IMR-90 (cell line): Measurements from ENCODE around the gene FAM20A. TPM values are rescaled to one million over a fixed set of nuclear protein-coding genes. Genes with fewer than 3 reads are reported as not detected.

Source experiments
- ATAC-seq: fragments of 200-7000 bp; cut with Tn5 transposase; 2 replicates; pipeline ENCODE4 v1.9.1; 2020; ENCODE audit warnings: low read depth, mild to moderate bottlenecking, moderate library complexity
- BruUV-seq: library from RNA; stranded (reverse); fragments of 400-500 nt; replicated peaks from 2 replicates; lab custom pipeline; 2021; lab: Mats Ljungman, UMichigan
- CTCF ChIA-PET: fragments of 300-600 bp; formaldehyde crosslinking; extraction: SDS; loops from one replicate; lab custom pipeline; 2021; ENCODE audit warnings: antibody characterized with exemption; lab: Yijun Ruan, JAX
- POLR2A ChIA-PET: fragments of 300-600 bp; sonication (Branson Sonifier 250); formaldehyde crosslinking; loops from one replicate; lab custom pipeline; 2022; ENCODE audit warnings: antibody characterized with exemption; ENCODE audit not compliant: unreplicated experiment; lab: Charles Lee
- DNase-seq: peaks from one replicate; pipeline ENCODE4 v3.0.0; 2013
- H2AFZ ChIP-seq: replicated peaks from 2 replicates; pipeline ENCODE3; 2013; ENCODE audit warnings: low read length, mild to moderate bottlenecking; ENCODE audit not compliant: poor library complexity
- H2AK5ac ChIP-seq: 2 replicates; pipeline ENCODE4 v1.6.1; 2013; ENCODE audit warnings: low read depth, low read length, inconsistent platforms
- H2AK9ac ChIP-seq: replicated peaks from 2 replicates; pipeline ENCODE3; 2013; ENCODE audit warnings: mild to moderate bottlenecking, low read depth, low read length, moderate library complexity; ENCODE audit not compliant: poor library complexity
- H2BK120ac ChIP-seq: 2 replicates; pipeline ENCODE4 v1.6.1; 2013; ENCODE audit warnings: low read depth, low read length, inconsistent platforms
- H2BK15ac ChIP-seq: 3 replicates; pipeline ENCODE4 v1.6.1; 2013; ENCODE audit warnings: low read depth, low read length, inconsistent platforms
- H2BK20ac ChIP-seq: 2 replicates; pipeline ENCODE4 v1.6.1; 2013; ENCODE audit warnings: low read depth, mild to moderate bottlenecking, inconsistent platforms, low read length, moderate library complexity
- H2BK5ac ChIP-seq: 2 replicates; pipeline ENCODE4 v1.6.1; 2013; ENCODE audit warnings: mild to moderate bottlenecking, low read depth, low read length, inconsistent platforms; ENCODE audit not compliant: poor library complexity, severe bottlenecking
- H3K14ac ChIP-seq: replicated peaks from 2 replicates; pipeline ENCODE4 v1.6.1; 2013; ENCODE audit warnings: low read depth, low read length, inconsistent platforms
- H3K18ac ChIP-seq: 2 replicates; pipeline ENCODE4 v1.6.1; 2013; ENCODE audit warnings: low read depth, low read length, control low read depth
- H3K23ac ChIP-seq: 2 replicates; pipeline ENCODE4 v1.6.1; 2013; ENCODE audit warnings: low read depth, low read length, inconsistent platforms
- H3K27ac ChIP-seq: 2 replicates; pipeline ENCODE4 v1.5.1; 2013; ENCODE audit warnings: mild to moderate bottlenecking, control low read depth, low read length; ENCODE audit not compliant: insufficient read depth
- H3K27me3 ChIP-seq: 2 replicates; pipeline ENCODE4 v1.6.1; 2013; ENCODE audit warnings: low read length; ENCODE audit not compliant: control insufficient read depth, insufficient read depth
- H3K36me3 ChIP-seq: 2 replicates; pipeline ENCODE4 v1.6.1; 2013; ENCODE audit warnings: low read length, mixed read lengths; ENCODE audit not compliant: control insufficient read depth, insufficient read depth
- H3K4ac ChIP-seq: 2 replicates; pipeline ENCODE4 v1.6.1; 2013; ENCODE audit warnings: low read depth, low read length, inconsistent platforms
- H3K4me1 ChIP-seq: 2 replicates; pipeline ENCODE4 v1.6.1; 2013; ENCODE audit warnings: low read length, mixed read lengths; ENCODE audit not compliant: control insufficient read depth, insufficient read depth
- H3K4me2 ChIP-seq: 2 replicates; pipeline ENCODE4 v1.6.1; 2013; ENCODE audit warnings: low read depth, mild to moderate bottlenecking, control low read depth, low read length, moderate library complexity
- H3K4me3 ChIP-seq: 2 replicates; pipeline ENCODE4 v1.5.1; 2013; ENCODE audit warnings: low read depth, mild to moderate bottlenecking, control low read depth, low read length, moderate library complexity; ENCODE audit not compliant: insufficient read depth
- H3K56ac ChIP-seq: 2 replicates; pipeline ENCODE4 v1.6.1; 2013; ENCODE audit warnings: low read length, inconsistent platforms; ENCODE audit not compliant: insufficient read depth; ENCODE audit errors: extremely low read depth
- H3K79me1 ChIP-seq, 2 experiments: 2 replicates each; pipeline ENCODE4 v1.6.1; 2013; ENCODE audit warnings: low read length in 2 of 2, inconsistent platforms in 1 of 2, low read depth in 1 of 2
- H3K9ac ChIP-seq: 2 replicates; pipeline ENCODE4 v1.6.1; 2013; ENCODE audit warnings: low read depth, low read length, control low read depth
- H3K9me1 ChIP-seq: 2 replicates; pipeline ENCODE4 v1.6.1; 2013; ENCODE audit warnings: low read length, inconsistent platforms; ENCODE audit not compliant: insufficient read depth
- H3K9me3 ChIP-seq: 2 replicates; pipeline ENCODE4 v1.6.1; 2013; ENCODE audit warnings: low read length; ENCODE audit not compliant: control insufficient read depth, insufficient read depth
- H4K20me1 ChIP-seq: 2 replicates; pipeline ENCODE4 v1.6.1; 2013; ENCODE audit warnings: low read length, inconsistent platforms; ENCODE audit not compliant: insufficient read depth
- H4K5ac ChIP-seq: 2 replicates; pipeline ENCODE4 v1.6.1; 2013; ENCODE audit warnings: mild to moderate bottlenecking, low read depth, low read length, control low read depth
- H4K8ac ChIP-seq, 2 experiments: 2 replicates each; pipeline ENCODE4 v1.6.1; 2013; ENCODE audit warnings: low read depth in 2 of 2, low read length in 2 of 2, control low read depth in 1 of 2, inconsistent platforms in 1 of 2
- H4K91ac ChIP-seq: 2 replicates; pipeline ENCODE4 v1.6.1; 2013; ENCODE audit warnings: low read depth, low read length, inconsistent platforms; ENCODE audit not compliant: insufficient read depth
- BHLHE40 ChIP-seq: fragments of 150-350 bp; IDR thresholded peaks from 2 replicates; pipeline ENCODE4 v1.6.1; 2016; ENCODE audit warnings: mild to moderate bottlenecking, low read depth, low read length
- CEBPB ChIP-seq: IDR thresholded peaks from 2 replicates; pipeline ENCODE4 v1.6.1; 2012; ENCODE audit warnings: low read depth, low read length, improper control_type of control experiment
- ELK1 ChIP-seq: fragments of 150-350 bp; IDR thresholded peaks from 2 replicates; pipeline ENCODE4 v1.6.1; 2016; ENCODE audit warnings: low read depth, mild to moderate bottlenecking, low read length, moderate library complexity, borderline replicate concordance
- FOS ChIP-seq: fragments of 150-350 bp; IDR thresholded peaks from 2 replicates; pipeline ENCODE4 v1.6.1; 2016; ENCODE audit warnings: low read depth, low read length
- MAFK ChIP-seq: IDR thresholded peaks from 2 replicates; pipeline ENCODE4 v1.6.1; 2012; ENCODE audit warnings: low read depth, low read length, improper control_type of control experiment
- NFE2L2 ChIP-seq: fragments of 150-350 bp; IDR thresholded peaks from 2 replicates; pipeline ENCODE4 v1.6.1; 2016; ENCODE audit warnings: low read depth, mild to moderate bottlenecking, low read length
- POLR2A ChIP-seq: IDR thresholded peaks from 2 replicates; pipeline ENCODE4 v1.6.1; 2012; ENCODE audit warnings: mild to moderate bottlenecking, low read depth, low read length
- WGBS, 2 experiments: methylation state at CpG; one replicate each; pipeline versions ENCODE4 v1.1.5 to v1.1.7; 2013; ENCODE audit warnings: missing lambda C conversion rate in 2 of 2; ENCODE audit not compliant: insufficient read length in 1 of 2; ENCODE audit errors: extremely low coverage in 2 of 2; 5-methylcytosine and 5-hydroxymethylcytosine counted together
- dilution Hi-C: fragments of 300-500 bp; cut with HindIII; formaldehyde crosslinking; loops from one replicate; pipeline ENCODE4 v1.14.3; 2018; ENCODE audit warnings: low sequenced_read_pairs; ENCODE audit not compliant: unreplicated experiment
- in situ Hi-C: fragments of 300-500 bp; cut with MboI; formaldehyde crosslinking; loops from 3 replicates; pipeline ENCODE4 v1.14.3; 2019; ENCODE audit warnings: low sequenced_read_pairs, inconsistent platforms, mixed read lengths
- intact Hi-C: fragments of 100-400 bp; cut with micrococcal nuclease; formaldehyde crosslinking; loops from 2 replicates; pipeline ENCODE4 v1.10.0; 2022
- polyA plus RNA-seq, 3 experiments: library from polyadenylated mRNA; depleted of rRNA; stranded (reverse); fragments of >200 nt; gene quantifications; 2 replicates each; pipeline ENCODE4 v1.2.3, GENCODE V29; 2012; ENCODE audit warnings: low replicate concordance in 1 of 3
- total RNA-seq: library from RNA; depleted of rRNA; stranded (reverse); fragments of >200 nt; gene quantifications from 2 replicates; pipeline ENCODE4 v1.2.3, GENCODE V29; 2012

FAM20A gene
- total and polyA plus RNA-seq, 2 of the 4 experiments (the other 2 are of a cell fraction), result not detected

DNA sequence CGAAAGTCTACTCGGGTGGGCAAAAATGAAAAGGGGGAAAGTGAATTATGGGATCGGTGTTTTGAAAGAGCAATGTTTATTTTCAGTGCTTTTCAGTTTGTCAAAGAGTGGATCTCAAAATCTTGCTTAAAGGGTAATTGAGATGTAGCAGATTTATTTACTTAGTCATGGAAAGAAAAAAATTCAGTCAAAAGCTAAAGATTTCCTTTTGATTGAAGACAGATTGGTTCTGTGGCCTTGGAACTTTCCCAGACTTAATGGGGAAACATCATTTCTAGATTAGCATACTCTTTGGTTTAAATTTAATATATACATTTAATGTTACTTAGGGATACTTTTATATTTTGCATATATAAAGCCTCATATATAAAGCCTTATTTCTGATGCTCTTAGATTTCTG lies 68.3 kb downstream of the FAM20A start:
- no peak overlapping the region for H2BK15ac ChIP-seq
- no peak overlapping the region for H2BK5ac ChIP-seq
- no peaks in the 10 kb centered on the region for H4K20me1 ChIP-seq
- H3K14ac ChIP-seq, result no peak overlapping the region
- no peaks in the 10 kb centered on the region for H3K9me1 ChIP-seq
- no peak overlapping the region for H4K8ac ChIP-seq
- H3K4me2 ChIP-seq, result no peak overlapping the region
- H3K79me1 ChIP-seq, result peaks cover 10% of the 10 kb centered on the region in 2 experiments; a peak in 3 of 4 replicates
- H3K9ac ChIP-seq, result no peak overlapping the region
- no peak overlapping the region for H2AK9ac ChIP-seq
- no peak overlapping the region for H3K18ac ChIP-seq
- H3K36me3 ChIP-seq, result peaks cover 44% of the 10 kb centered on the region
- H3K27me3 ChIP-seq, result no peaks in the 10 kb centered on the region
- TF ChIP-seq BHLHE40, result no peak
- TF ChIP-seq NFE2L2, result no peak
- TF ChIP-seq ELK1, result no peak
- TF ChIP-seq MAFK, result no peak
- TF ChIP-seq POLR2A, result no peak
- no peak for TF ChIP-seq FOS
- TF ChIP-seq CEBPB, result no peak
- no peak overlapping the region for H4K91ac ChIP-seq
- ATAC-seq, result no peak
- ChIA-PET POLR2A (interaction anchor here (0.6 kb wide), 1 partner anchor 1731 kb away, joined by 8 read pairs; no protein-coding TSS in a partner anchor), CTCF (no interaction called here)
- H4K5ac ChIP-seq, result no peak overlapping the region
- 60 to 100% methylated on average over 1 of the region's 3 CpGs for WGBS, 2 experiments
- no peak overlapping the region for H2AK5ac ChIP-seq
- H3K4me3 ChIP-seq, result no peak overlapping the region
- DNase-seq, result no peak
- H3K4ac ChIP-seq, result no peak overlapping the region
- H3K9me3 ChIP-seq, result no peaks in the 10 kb centered on the region
- in situ Hi-C loops, result loop anchor here (5.0 to 10.0 kb wide), 2 partner anchors 229 to 712 kb away; no protein-coding TSS in a partner anchor
- no peak overlapping the region for H2BK20ac ChIP-seq
- dilution Hi-C loops, result no loop called here
- no peak overlapping the region for H3K23ac ChIP-seq
- no peak overlapping the region for H2BK120ac ChIP-seq
- H3K4me1 ChIP-seq, result no peaks in the 10 kb centered on the region
- intact Hi-C loops, result loop anchor here (5.0 kb wide), 1 partner anchor 79 kb away; no protein-coding TSS in a partner anchor
- no peak overlapping the region for H3K56ac ChIP-seq
- H2AFZ ChIP-seq, result no peak overlapping the region
- no TSS peak for BruUV-seq
- no peak overlapping the region for H3K27ac ChIP-seq
